HepG2 (cell line): ENCODE data around the gene UBC. TPM values are rescaled to one million over a fixed set of nuclear protein-coding genes. Genes with fewer than 3 reads are reported as not detected.

Experiments used
- ATM ChIP-seq: fragments of 450-650 bp; IDR thresholded peaks from 2 replicates; pipeline ENCODE4 v1.7.1; 2017; ENCODE audit warnings: mild to moderate bottlenecking, borderline replicate concordance
- CBX5 ChIP-seq: sonication (generic); formaldehyde crosslinking; IDR thresholded peaks from 2 replicates; pipeline ENCODE4 v1.4.0; 2020; ENCODE audit warnings: missing genetic modification reagents, borderline replicate concordance
- CENPBD1 ChIP-seq: sonication (generic); formaldehyde crosslinking; IDR thresholded peaks from 2 replicates; pipeline ENCODE4 v1.8.0; 2022; ENCODE audit warnings: missing genetic modification reagents, low read depth, mild to moderate bottlenecking, borderline replicate concordance
- ELF3 ChIP-seq: IDR thresholded peaks from 2 replicates; pipeline ENCODE4 v1.6.1; 2016; ENCODE audit warnings: missing genetic modification reagents, missing compliant biosample characterization
- JARID2 ChIP-seq: sonication (generic); formaldehyde crosslinking; IDR thresholded peaks from 2 replicates; pipeline ENCODE4 v1.8.1; 2023; ENCODE audit warnings: missing genetic modification reagents, inconsistent platforms; ENCODE audit not compliant: insufficient replicate concordance
- KDM2A ChIP-seq: sonication (generic); formaldehyde crosslinking; IDR thresholded peaks from 2 replicates; pipeline ENCODE4 v1.4.0; 2020; ENCODE audit warnings: low read depth, missing genetic modification reagents, borderline replicate concordance
- KMT2B ChIP-seq: IDR thresholded peaks from 2 replicates; pipeline ENCODE4 v1.6.1; 2016; ENCODE audit warnings: missing genetic modification reagents, missing compliant biosample characterization
- LBX2 ChIP-seq: sonication (generic); formaldehyde crosslinking; IDR thresholded peaks from 2 replicates; pipeline ENCODE4 v1.5.0; 2020; ENCODE audit warnings: missing genetic modification reagents, mild to moderate bottlenecking, borderline replicate concordance
- MIER3 ChIP-seq: IDR thresholded peaks from 2 replicates; pipeline ENCODE4 v1.6.1; 2016; ENCODE audit warnings: missing compliant biosample characterization, borderline replicate concordance
- MTA1 ChIP-seq: sonication (generic); formaldehyde crosslinking; IDR thresholded peaks from 2 replicates; pipeline ENCODE4 v1.4.0; 2020; ENCODE audit warnings: missing genetic modification reagents, mild to moderate bottlenecking, borderline replicate concordance
- PRDM10 ChIP-seq: sonication (generic); formaldehyde crosslinking; IDR thresholded peaks from 2 replicates; pipeline ENCODE4 v1.4.0; 2020; ENCODE audit warnings: low read depth, missing genetic modification reagents
- THYN1 ChIP-seq: sonication (generic); formaldehyde crosslinking; IDR thresholded peaks from 2 replicates; pipeline ENCODE4 v1.8.1; 2023; ENCODE audit warnings: low read depth, mild to moderate bottlenecking, moderate library complexity, missing genetic modification reagents, borderline replicate concordance
- ZFP36L1 ChIP-seq: sonication (generic); formaldehyde crosslinking; IDR thresholded peaks from 2 replicates; pipeline ENCODE4 v1.8.0; 2022; ENCODE audit warnings: mild to moderate bottlenecking, missing genetic modification reagents, moderate library complexity
- ZNF138 ChIP-seq: sonication (generic); formaldehyde crosslinking; IDR thresholded peaks from 2 replicates; pipeline ENCODE4 v1.5.0; 2020; ENCODE audit warnings: mild to moderate bottlenecking, low read depth, missing genetic modification reagents
- ZNF331 ChIP-seq: sonication (generic); formaldehyde crosslinking; IDR thresholded peaks from 2 replicates; pipeline ENCODE4 v1.4.0; 2020; ENCODE audit warnings: missing genetic modification reagents
- ZNF558 ChIP-seq: sonication (generic); formaldehyde crosslinking; IDR thresholded peaks from 2 replicates; pipeline ENCODE4 v1.9.0; 2022; ENCODE audit warnings: mild to moderate bottlenecking, missing genetic modification reagents, borderline replicate concordance
- ZNF710 ChIP-seq: sonication (generic); formaldehyde crosslinking; IDR thresholded peaks from 2 replicates; pipeline ENCODE4 v1.5.0; 2020; ENCODE audit warnings: mild to moderate bottlenecking, missing genetic modification reagents, borderline replicate concordance
- ZNF75D ChIP-seq: sonication (generic); formaldehyde crosslinking; IDR thresholded peaks from 2 replicates; pipeline ENCODE4 v1.8.1; 2023; ENCODE audit warnings: missing genetic modification reagents, mild to moderate bottlenecking, borderline replicate concordance
- polyA plus RNA-seq, 8 experiments: library from polyadenylated mRNA; depleted of rRNA in 3 of 8; stranded (reverse) in 7 of 8; unstranded in 1 of 8; fragments of >200 nt; fragmentation: Illumina TruSeq in 4 of 8; extraction: Trizol in 4 of 8; gene quantifications; 2 replicates each; pipeline versions ENCODE4 v1.2.1 to v1.2.3, GENCODE V29; 2011 to 2016; ENCODE audit warnings: low read depth in 4 of 8, missing spikeins in 1 of 8, mixed read lengths in 1 of 8; ENCODE audit not compliant: insufficient read depth in 1 of 8
- total RNA-seq, 5 experiments: library from RNA; depleted of rRNA; stranded (reverse); fragments of >200 nt; fragmentation: Illumina TruSeq; extraction: Trizol; gene quantifications; 2 replicates each; pipeline ENCODE4 v1.2.3, GENCODE V29; 2016; ENCODE audit warnings: low read depth in 1 of 5

Gene UBC
- total and polyA plus RNA-seq, 2 of the 13 experiments (the other 11 are each of a cell fraction or from before 2014, with no cell fraction given) = 805 to 1,432 TPM

- peak; percentile 41; the same call in 1 of the 2 replicates for TF ChIP-seq PRDM10 (CRISPR knock-in tag)
- peak; percentile 59 for TF ChIP-seq ZNF331 (CRISPR knock-in tag)
- TF ChIP-seq KMT2B (CRISPR knock-in tag) = peak; percentile 77; the same call in 1 of the 2 replicates
- no peak for TF ChIP-seq ZFP36L1
- TF ChIP-seq CENPBD1 (CRISPR knock-in tag) = 0 out of 2 replicates have a peak, but pooled peaks have one; percentile 48
- TF ChIP-seq ZNF75D (CRISPR knock-in tag) = peak; percentile 94; the same call in 1 of the 2 replicates
- TF ChIP-seq LBX2 (CRISPR knock-in tag) = peak; percentile 86
- peak; percentile 64; the same call in 1 of the 2 replicates for TF ChIP-seq KDM2A (CRISPR knock-in tag)
- TF ChIP-seq JARID2 (CRISPR knock-in tag) = no peak
- TF ChIP-seq MTA1 = no peak; the same call in 1 of the 2 replicates
- no peak for TF ChIP-seq THYN1
- peak; percentile 18; the same call in 1 of the 2 replicates for TF ChIP-seq ATM
- TF ChIP-seq ZNF138 (CRISPR knock-in tag) = peak; percentile 97
- TF ChIP-seq MIER3 (CRISPR knock-in tag) = peak; percentile 51; the same call in 1 of the 2 replicates
- TF ChIP-seq ELF3 (CRISPR knock-in tag) = peak; percentile 83
- TF ChIP-seq ZNF710 (CRISPR knock-in tag) = peak; percentile 75; the same call in 1 of the 2 replicates
- no peak for TF ChIP-seq CBX5 (CRISPR knock-in tag)
- TF ChIP-seq ZNF558 (CRISPR knock-in tag) = peak; percentile 70; the same call in 1 of the 2 replicates
Measured at GRCh38 chr12:124914392-124915238, at the start of gene UBC (continued).
